HG03342 (cell line): Measurements from ENCODE around the gene SKIDA1.

Experiments
- ATAC-seq: cut with Tn5 transposase; IDR thresholded peaks from one replicate; pipeline ENCODE4 v1.9.1; 2021; ENCODE audit warnings: mild to moderate bottlenecking, moderate library complexity; ENCODE audit not compliant: unreplicated experiment

SKIDA1 gene

DNA sequence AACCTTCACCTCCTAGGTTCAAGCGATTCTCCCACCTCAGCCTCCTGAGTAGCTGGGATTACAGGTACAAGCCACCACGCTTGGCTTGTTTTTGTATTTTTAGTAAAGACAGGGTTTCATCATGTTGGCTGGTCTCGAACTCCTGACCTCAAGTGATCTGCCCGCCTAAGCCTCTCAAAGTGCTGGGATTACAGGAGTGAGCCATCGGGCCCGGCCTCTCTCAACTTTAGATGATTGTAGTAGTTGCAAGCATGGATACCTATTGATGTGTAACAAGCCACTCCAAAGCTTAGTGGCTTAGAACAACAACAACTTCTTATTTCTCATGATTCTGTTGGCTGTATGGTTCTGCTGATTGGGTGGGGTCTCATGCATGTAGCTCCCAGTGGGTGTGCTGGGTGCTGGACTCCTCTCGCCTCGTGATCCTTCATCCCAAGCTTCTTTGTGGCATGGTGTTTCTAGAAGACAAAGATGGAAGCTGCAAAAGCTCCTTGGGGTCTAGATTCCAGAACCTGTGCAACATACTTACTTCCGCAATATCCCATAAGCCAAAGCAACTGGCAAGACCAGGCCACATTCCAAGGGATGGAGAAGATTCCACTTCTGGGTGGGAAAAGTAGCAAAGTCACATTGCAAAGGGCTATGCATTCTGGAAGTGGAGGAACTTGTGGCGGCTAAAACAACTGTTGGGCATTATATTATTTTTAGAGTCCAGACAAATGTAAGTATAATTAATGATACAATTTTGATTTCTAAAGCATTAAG is 37.9 kb downstream of the SKIDA1 start:
- no peak for ATAC-seq

- no peak for ATAC-seq
Observed at GRCh38 chr10:21482821-21483220, 42.7 kb downstream of the SKIDA1 start.

DNA sequence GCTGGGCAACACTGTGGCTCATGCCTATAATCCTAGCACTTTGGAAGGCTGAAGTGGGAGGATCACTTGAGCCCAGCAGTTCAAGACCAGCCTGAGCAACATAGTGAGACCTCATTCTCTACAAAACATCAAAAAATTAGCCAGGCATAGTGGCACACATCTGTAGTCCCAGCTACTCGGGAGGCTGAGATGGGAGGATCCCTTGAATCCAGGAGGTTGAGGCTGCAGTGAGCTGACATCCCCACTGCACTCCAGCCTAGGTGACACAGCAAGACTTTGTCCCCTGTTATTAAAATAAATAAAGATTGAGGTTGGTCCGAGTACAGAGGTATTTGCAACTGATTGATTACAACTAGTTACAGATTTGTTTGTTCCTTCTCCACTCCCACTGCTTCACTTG is 44.1 kb downstream of the SKIDA1 start:
- no peak for ATAC-seq

DNA sequence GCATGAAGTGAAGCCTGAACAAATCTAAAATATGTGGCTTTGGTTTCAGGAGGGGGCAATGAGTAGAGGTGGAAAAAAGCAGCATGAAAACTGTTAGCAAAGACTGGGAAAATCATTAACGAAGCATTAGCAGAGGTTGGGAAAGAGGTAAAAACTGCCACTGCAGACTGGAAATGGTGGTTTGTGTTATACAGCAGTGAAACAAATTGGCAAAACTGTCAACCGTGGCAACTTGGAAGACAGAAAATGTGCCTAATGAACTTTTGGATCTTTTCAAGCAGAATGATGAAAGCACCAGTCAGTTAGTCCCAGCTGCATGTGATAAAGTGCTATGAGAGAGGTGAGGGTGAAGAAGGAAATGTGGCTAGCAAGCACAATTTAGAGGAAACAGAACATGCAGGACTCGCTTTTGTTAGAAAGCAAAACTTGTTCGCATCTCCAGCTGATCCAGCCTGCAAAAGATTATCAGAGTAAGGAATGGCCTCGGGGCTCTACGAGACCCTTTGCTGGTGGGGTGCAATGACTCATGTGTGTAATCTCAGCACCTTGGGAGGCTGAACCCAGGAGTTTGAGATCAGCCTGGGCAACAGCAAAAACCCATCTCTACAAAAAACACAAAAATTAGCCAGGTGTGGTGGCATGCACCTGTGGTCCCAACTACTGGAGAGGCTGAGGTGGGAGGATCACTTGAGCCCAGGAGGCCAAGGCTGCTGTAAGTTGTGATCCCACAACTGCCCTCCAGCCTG is 45.7 kb downstream of the SKIDA1 start:
- no peak for ATAC-seq

DNA sequence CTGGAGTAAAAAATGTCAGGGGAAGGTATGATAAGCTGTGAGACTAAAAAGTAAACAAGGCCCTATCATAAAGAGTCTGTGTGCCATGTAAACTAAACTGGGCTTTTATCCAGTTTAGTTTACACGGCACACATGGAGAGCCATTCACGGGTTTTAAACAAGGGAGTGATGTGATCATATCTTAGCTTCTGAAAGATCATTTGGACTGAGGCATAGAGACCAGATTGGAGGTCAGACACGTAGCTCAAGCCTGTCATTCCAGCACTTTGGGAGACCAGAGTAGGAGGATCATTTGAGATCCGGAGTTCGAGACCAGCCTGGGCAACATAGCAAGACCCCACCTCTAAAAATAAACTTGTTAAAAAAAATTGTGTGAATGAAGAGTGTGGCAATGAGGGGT is 50.1 kb downstream of the SKIDA1 start:
- ATAC-seq, result no peak

- no peak for ATAC-seq
Observed at GRCh38 chr10:21473541-21473940, 51.9 kb downstream of the SKIDA1 start.

DNA sequence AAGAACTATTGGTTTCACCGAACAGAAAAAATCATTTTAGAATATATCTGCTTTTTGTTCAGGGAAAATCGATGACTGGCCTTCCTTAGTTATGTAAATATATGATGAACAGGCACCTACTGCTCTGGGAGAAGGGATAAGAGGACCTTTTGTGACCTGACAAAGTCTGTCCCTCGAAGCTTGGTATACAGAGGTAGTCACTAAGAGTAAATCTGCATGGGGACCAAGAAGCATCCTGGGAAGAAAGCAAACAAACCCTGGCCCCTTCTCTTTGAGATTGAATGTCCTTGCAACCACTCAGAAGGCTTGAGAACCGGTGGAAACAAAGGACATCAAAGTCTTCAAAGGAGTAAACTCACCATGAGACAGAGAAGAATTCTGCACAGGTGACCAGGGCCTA is 52.3 kb downstream of the SKIDA1 start:
- ATAC-seq, result no peak

GRCh38 chr10:21468086-21468485 is 57.4 kb downstream of the SKIDA1 start:
- no peak for ATAC-seq

- no peak for ATAC-seq
Observed at GRCh38 chr10:21467633-21468032, 57.8 kb downstream of the SKIDA1 start.

- no peak for ATAC-seq
Observed at GRCh38 chr10:21464134-21464533, 61.3 kb downstream of the SKIDA1 start.
